NK-92 (cell line): ENCODE results near the gene CLCN5.

Experiments
- DNase-seq: peaks from one replicate; lab custom pipeline; 2025; ENCODE audit not compliant: unreplicated experiment; lab: John Stamatoyannopoulos, UW

CLCN5 gene

DNA sequence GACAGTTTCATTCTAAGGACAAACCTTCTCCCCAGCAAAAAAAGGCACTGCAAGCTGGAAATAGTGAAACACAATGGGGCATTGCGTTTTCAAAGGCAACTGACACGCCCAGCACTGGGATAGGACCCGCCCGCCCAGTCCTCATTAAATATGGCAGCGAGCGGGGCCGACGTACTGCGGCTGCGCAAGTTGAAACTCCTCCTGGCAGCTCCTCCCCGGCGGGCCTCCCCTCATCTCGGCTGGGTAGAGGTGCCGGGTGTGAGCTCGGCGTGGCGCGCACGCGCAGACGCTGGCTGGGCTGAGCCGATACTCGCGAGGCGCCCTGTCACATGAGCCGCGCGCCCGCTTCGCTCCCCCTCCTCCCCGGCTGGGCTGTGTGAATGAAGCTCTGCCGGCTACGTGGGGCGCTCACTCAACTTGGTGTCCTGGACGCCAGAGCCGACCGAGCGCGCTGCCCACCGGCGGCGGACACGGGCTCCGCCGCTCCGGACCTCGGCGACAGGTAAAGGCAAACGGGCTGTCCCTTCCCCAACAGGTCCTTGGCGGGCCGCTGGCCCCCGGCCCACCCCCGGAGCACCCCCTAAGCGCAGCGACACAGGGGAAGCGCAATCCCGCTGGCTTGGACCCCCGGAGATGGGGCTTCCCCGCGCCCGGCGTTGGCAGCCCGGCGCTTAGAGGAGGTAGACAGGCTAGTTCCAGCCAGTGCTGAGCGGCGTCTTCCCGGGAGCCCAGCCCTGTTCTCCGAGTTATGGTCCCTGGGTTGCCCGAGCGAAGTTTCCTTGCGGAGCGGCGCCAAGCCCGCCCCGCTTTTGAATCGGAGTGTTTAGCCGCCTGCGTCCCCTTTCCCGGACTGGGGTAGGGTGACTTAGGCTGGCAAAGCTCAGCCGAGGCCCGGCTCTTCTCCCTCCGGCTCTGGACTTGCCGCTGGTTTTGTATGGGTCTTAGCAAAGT lies at the start of gene CLCN5:
Gene CLCN5, plus strand, starts transcription at position 306 of the 951 bp plus-strand sequence. CDS start 2,703 bp downstream, outside the sequence.
- DNase-seq = peak; percentile 45

- no peak for DNase-seq
Observed at GRCh38 chrX:49876750-49877149, 45.6 kb upstream of the CLCN5 start.

- DNase-seq = no peak
Observed at GRCh38 chrX:49877397-49878101, 44.8 kb upstream of the CLCN5 start.

GRCh38 chrX:49878128-49878833 lies 44.1 kb upstream of the CLCN5 start:
- DNase-seq = no peak

- peak; percentile 5 for DNase-seq
Observed at GRCh38 chrX:49878834-49879655, 43.4 kb upstream of the CLCN5 start, which contains the start of gene USP27X. TSS of gene USP27X (plus strand) at chrX:49879484. CDS start at chrX:49880308, 824 bp downstream.

DNA sequence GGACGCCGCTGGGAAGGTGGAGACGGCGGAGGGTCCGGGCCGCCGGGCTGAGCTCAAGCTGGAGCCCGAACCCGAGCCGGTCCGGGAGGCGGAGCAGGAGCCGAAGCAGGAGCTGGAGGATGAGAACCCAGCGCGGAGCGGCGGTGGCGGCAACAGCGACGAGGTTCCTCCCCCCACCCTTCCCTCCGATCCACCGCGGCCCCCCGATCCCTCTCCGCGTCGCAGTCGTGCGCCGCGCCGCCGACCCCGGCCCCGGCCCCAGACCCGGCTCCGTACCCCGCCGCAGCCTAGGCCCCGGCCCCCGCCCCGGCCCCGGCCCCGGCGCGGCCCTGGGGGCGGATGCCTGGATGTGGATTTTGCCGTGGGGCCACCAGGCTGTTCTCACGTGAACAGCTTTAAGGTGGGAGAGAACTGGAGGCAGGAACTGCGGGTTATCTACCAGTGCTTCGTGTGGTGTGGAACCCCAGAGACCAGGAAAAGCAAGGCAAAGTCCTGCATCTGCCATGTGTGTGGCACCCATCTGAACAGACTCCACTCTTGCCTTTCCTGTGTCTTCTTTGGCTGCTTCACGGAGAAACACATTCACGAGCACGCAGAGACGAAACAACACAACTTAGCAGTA lies 42.6 kb upstream of the CLCN5 start:
- no peak for DNase-seq

DNA sequence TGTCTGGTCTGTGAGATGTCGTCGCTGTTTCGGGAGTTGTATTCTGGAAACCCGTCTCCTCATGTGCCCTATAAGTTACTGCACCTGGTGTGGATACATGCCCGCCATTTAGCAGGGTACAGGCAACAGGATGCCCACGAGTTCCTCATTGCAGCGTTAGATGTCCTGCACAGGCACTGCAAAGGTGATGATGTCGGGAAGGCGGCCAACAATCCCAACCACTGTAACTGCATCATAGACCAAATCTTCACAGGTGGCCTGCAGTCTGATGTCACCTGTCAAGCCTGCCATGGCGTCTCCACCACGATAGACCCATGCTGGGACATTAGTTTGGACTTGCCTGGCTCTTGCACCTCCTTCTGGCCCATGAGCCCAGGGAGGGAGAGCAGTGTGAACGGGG lies 41.7 kb upstream of the CLCN5 start:
- no peak for DNase-seq

- DNase-seq = no peak
Observed at GRCh38 chrX:49884290-49884862, 38.0 kb upstream of the CLCN5 start.

DNA sequence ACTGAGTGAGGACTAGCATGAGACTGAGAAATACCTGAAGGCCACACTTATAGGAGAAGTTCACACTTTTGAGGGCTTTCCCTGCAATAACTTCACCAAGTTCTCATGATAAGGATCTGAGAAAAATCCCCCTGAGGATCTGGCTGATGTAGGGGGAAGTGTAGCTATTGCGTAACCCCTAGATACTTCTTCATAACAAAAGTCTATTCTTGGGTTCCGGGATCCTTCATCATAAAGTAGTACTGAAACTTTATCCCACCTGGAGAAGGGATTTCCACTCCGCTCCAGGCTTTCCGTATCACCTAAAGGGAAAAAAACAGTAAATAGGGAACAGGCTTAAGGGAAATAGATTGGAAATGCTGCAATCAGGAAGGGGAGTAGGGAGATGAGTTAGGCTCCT lies 29.9 kb upstream of the CLCN5 start:
- DNase-seq = no peak

DNA sequence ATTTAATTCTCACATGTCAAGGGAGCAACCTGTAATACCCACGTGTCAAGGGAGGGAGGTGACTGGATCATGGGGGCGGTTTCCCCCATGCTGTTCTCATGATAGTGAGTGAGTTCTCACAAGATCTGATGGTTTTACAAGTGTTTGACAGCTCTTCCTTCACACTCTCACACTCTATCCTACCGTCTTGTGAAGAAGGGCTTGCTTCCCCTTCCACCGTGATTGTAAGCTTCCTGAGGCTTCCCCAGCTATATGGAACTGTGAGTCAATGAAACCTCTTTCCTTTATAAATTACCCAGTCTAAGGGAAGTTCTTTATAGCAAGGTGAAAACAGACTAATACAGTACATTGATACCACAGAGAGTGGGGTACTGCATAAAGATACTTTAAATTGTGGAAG lies 25.4 kb upstream of the CLCN5 start:
- no peak for DNase-seq

- DNase-seq = no peak
Observed at GRCh38 chrX:49901048-49901447, 21.3 kb upstream of the CLCN5 start.

DNA sequence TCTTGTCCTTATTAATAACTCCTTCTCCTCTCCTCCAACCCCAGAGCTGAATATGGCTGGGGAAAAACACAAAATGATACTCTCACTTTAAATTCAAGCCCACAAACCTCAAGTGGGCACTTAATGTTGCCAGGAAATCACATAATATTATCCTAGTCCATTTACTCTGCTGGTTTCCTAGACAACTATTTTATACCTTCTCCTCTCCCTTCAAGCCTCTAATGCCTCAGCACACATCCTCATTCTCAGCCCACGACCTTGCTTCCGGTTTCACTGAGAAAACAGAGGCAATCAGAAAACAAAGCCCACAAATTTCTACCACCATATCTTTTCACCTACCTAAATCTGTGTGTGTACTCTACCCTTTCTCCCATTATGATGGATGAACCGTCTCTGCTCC lies 12.1 kb upstream of the CLCN5 start:
- DNase-seq = no peak

GRCh38 chrX:49912086-49912485 lies 10.3 kb upstream of the CLCN5 start:
- no peak for DNase-seq

DNA sequence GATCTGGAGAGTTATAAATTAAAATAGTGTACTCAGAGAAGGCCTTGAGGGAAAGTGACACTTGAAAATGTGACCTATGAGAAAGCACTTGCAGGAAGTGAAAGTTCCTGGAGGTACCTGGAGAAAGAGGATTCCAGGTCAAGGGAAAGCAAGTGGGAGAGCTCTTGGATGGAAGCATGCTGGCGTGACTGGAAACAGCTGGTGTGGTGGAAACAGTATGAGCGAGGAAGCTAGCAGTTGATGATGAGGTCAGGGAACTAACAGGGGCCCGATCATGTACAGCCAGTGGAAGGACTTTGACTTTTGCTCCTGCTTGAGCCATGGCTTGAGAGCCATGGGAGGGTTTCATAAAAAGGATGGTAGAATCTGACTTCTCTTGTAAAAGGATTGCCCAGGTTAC lies 9.5 kb upstream of the CLCN5 start:
- no peak for DNase-seq

DNA sequence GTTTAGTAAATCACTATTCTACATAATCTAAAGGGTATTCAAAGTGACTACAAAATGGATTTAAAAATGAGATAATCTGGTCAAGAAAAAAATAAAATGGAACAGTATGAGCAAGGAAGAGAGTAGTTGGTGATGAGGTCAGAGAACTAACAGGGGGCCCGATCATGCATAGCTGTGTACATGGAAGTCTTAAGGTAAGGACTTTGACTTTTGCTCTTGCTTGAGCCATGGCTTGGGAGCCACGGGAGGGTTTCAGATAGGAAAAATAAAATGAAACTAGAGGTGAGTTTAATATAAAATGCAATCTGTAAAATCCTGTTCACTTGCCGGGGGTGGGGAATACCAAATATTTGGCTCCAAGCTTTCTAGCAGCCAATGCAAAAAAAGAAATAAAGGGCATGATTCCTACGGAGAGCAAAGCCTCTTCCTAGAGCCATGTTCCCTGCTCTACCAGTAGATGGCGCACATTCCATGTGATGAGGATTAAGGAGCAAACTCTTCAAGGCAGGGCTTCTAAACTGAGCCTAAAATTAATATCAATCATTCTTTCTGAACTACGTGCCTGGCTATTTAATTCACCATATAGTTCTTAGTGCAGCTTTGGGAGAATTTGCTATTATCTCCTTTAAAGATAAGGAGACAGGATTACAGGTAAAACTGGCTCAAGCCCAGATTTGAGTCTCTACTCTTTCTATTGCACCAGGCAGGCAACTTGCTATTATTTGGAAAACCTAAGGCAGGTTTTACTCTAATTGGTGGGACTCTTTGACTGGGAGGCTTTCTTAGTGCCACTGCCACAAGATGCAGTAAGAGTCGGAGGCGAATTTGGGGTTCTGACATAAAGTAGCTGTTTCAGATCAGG lies 6.8 kb upstream of the CLCN5 start:
- no peak for DNase-seq

DNA sequence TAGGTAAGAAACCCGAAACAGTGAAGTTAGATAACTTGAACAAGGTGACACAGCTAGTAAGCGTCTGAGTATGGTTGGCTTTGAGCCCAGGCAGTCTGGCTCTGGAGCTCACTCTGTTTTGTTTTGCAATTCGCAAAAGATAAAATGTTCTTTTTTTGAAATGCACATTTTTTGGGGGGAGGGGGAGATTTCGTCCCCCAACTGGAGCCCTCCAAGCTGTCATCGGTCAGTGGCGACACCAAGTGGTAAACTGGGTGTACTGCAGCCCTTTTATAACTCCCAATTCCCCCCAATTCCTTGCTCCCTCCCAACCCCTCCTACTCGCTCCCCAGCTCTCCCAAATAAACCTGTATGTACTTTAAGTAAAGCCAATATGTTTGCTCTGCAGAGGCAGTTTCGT lies 2.8 kb upstream of the CLCN5 start:
- DNase-seq = no peak

DNA sequence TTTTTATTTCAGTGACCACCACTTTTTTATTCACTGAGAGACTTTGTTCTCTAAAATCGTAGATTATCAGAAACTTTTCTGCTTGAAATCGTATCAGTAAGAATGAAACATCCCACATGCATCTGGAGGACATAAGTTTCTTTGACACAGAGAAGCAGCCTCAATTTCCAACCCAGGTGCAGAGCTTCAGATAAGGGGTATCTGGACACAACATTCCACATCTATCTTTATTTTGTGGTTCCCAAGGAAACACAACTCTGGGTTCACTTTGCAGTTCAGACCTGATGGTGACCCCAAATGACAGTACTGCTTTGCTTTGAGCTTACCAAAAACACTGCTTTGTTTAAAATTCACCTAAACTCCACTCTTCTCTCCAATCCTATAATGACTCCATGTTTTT lies 1.3 kb upstream of the CLCN5 start:
- DNase-seq = no peak

DNA sequence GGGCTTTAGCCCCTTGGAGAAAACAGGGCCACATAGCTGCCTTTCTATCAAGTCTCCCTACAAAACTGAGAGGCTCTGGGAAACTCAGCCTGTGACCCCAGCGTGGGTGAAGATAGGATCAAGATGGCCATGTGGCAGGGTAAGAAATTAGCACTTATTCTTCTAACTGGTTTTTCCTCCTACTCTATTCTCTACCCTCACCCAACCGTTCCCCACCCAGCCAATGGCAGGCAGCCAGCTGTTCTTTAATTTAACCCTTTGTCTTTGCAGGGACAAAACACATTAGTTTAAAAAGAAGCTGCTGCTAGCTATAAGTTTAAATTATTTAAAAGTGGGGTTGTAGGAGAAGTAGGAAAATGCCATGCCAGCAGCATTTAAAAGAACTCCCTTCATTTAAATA lies 2.8 kb downstream of the CLCN5 start:
- DNase-seq = no peak

- DNase-seq = no peak
Observed at GRCh38 chrX:49930039-49930438, 7.6 kb downstream of the CLCN5 start.
